Esophagus muscularis mucosa (tissue), 4 donors: ENCODE measurements around the gene KCNJ10. TPM values are rescaled to one million over a fixed set of nuclear protein-coding genes. Genes with fewer than 3 reads are reported as not detected.

Source experiments
- DNase-seq: peaks from one replicate; pipeline ENCODE4 v3.0.0-alpha.2; 2017; ENCODE audit errors: extremely low spot score
- H3K27ac ChIP-seq, 4 donors: fragments of 200-600 bp; sonication (generic); replicated peaks in 1 of 4; 1 replicate in 3 of 4; 2 replicates in 1 of 4; pipeline ENCODE4 v1.5.1; 2016 to 2019; ENCODE audit warnings: mild to moderate bottlenecking in 1 of 4
- H3K27me3 ChIP-seq, 4 donors: fragments of 200-600 bp; sonication (generic); one replicate each; pipeline versions ENCODE4 v1.5.1 to v1.6.0; 2016 to 2019
- H3K36me3 ChIP-seq, 4 donors: fragments of 200-600 bp; sonication (generic); one replicate each; pipeline ENCODE4 v1.5.1; 2016 to 2019
- H3K4me1 ChIP-seq, 4 donors: fragments of 200-600 bp; sonication (generic); one replicate each; pipeline ENCODE4 v1.5.1; 2016 to 2019
- H3K4me3 ChIP-seq, 4 donors: fragments of 200-600 bp; sonication (generic); 1 replicate in 2 of 4; 2 replicates in 2 of 4; pipeline ENCODE4 v1.5.1; 2016 to 2019; ENCODE audit warnings: mild to moderate bottlenecking in 4 of 4, moderate library complexity in 1 of 4
- H3K9me3 ChIP-seq, 4 donors: fragments of 200-600 bp; sonication (generic); 1 replicate in 3 of 4; 2 replicates in 1 of 4; pipeline ENCODE4 v1.5.1; 2016 to 2019
- CTCF ChIP-seq, 3 experiments: fragments of 200-600 bp in 2 of 3; fragments of 450-650 bp in 1 of 3; sonication (generic) in 2 of 3; IDR thresholded peaks; one replicate each; pipeline ENCODE4 v1.5.1; 2017 to 2019; ENCODE audit warnings: antibody characterized with exemption in 3 of 3, mild to moderate bottlenecking in 2 of 3, moderate library complexity in 1 of 3
- EP300 ChIP-seq: sonication (generic); formaldehyde crosslinking; IDR thresholded peaks from one replicate; pipeline ENCODE4 v1.6.1; 2017; ENCODE audit warnings: antibody characterized with exemption
- POLR2A ChIP-seq: fragments of 450-650 bp; IDR thresholded peaks from one replicate; pipeline ENCODE4 v1.6.1; 2017; ENCODE audit warnings: antibody characterized with exemption, moderate library complexity, mild to moderate bottlenecking, low read depth
- POLR2AphosphoS5 ChIP-seq, 2 donors: sonication (generic); formaldehyde crosslinking; IDR thresholded peaks; one replicate each; pipeline ENCODE4 v1.6.1; 2017; ENCODE audit warnings: antibody characterized with exemption in 2 of 2
- WGBS: methylation state at CpG from one replicate; pipeline ENCODE4 v1.1.5; 2018; 5-methylcytosine and 5-hydroxymethylcytosine counted together
- intact Hi-C: fragments of 100-400 bp; cut with DNase I; formaldehyde crosslinking; loops from one replicate; pipeline ENCODE4 v1.15.1; 2023
- total RNA-seq, 4 donors: library from RNA; depleted of rRNA; stranded (reverse); fragments of >200 nt; gene quantifications; one replicate each; pipeline versions ENCODE4 v1.1.0 to v1.2.1, GENCODE V29; 2016

Gene KCNJ10
- total RNA-seq, result under 1 TPM in 1 of 4 donors, not detected in 3; 0.06 TPM

GRCh38 chr1:160069460-160070231, at the start of gene KCNJ10:
Gene KCNJ10, minus strand, starts transcription at chr1:160070160. Its CDS starts 27,628 bp downstream, at chr1:160042532.
- TF ChIP-seq POLR2AphosphoS5 (IDR thresholded peaks at IDR 0.05), result no peak
- TF ChIP-seq CTCF (IDR thresholded peaks at IDR 0.05), result no peak
- no peak for TF ChIP-seq EP300
- TF ChIP-seq POLR2A, result no peak
- Histone ChIP-seq H3K9me3 (no peaks in the 10 kb centered on the region), H3K36me3 (no peaks in the 10 kb centered on the region), H3K27ac (no peak within 1 kb of the TSS), H3K4me1 (peaks cover 9 to 16% (median 14%) of the 10 kb centered on the region in 4 donors), H3K4me3 (peak within 1 kb of the TSS; percentile 55 to 59 (median 58)), H3K27me3 (peaks cover 0 to 33% (median 8%) of the 10 kb centered on the region in 4 donors)
- DNase-seq, result no peak
- 17% methylated on average over 16 of the region's 32 CpGs for WGBS
- intact Hi-C loops, result no loop called here

DNA sequence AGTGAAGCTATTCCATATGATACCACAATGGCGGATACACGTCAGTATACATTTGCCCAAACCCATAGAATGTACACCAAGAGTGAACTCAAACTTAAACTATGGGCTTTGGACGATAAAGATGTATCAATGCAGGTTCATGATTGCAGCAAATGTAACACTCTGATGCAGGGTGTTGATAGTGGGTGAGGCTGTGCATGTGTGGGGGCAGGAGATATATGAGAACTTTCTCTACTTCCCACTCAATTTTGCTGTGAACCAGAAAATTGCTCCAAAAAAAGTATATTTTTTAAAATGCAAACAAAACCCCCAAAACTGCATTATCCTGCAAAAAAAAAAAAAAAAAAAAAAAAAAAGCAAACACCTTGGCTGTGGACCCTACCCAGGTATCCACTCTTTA, 49.0 kb upstream of the KCNJ10 start:
- intact Hi-C loops, result no loop called here
- DNase-seq, result no peak
- peak overlapping the region in 3 of 4 donors; percentile 85 to 95 (median 89) for H3K27ac ChIP-seq
- peak overlapping the region in 2 of 4 donors; percentile 52 to 70 for H3K4me3 ChIP-seq
- no peak for TF ChIP-seq POLR2AphosphoS5 (IDR thresholded peaks at IDR 0.05)
- TF ChIP-seq POLR2A, result no peak
- TF ChIP-seq EP300, result no peak
- TF ChIP-seq CTCF (IDR thresholded peaks at IDR 0.05), result no peak
- peaks cover 0 to 4% (median 0%) of the 10 kb centered on the region in 4 donors for H3K27me3 ChIP-seq
- peaks cover 50 to 91% (median 82%) of the 10 kb centered on the region in 4 donors for H3K4me1 ChIP-seq
- no peaks in the 10 kb centered on the region for H3K9me3 ChIP-seq
- 89% methylated on average over 3 of the region's 3 CpGs for WGBS
- peaks cover 0 to 34% (median 25%) of the 10 kb centered on the region in 4 donors for H3K36me3 ChIP-seq

DNA sequence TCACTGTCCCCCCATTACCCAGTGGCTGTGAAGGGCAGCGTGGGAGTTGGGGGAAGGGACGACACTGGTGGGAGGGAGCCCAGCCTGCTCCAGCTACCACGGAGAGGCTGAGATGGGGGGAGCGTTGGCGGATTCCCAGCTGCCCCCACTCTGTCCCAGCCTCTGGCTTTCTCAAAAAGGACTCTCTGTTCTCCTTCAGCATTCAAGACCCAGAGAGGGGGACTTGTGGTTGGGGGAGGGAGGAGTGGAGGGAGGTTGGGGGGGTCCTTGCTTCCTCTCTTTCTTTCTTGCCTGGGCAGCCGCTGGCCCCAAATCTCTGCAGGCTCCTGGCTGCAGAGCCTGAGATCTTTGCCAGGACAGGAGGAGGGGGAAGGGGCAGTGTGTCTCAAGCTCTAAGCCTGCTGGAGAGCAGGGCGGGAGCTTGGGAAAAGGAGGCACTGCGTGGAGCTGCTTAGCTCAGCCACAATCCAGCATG, 47.8 kb upstream of the KCNJ10 start:
- TF ChIP-seq POLR2AphosphoS5 (IDR thresholded peaks at IDR 0.05) (peak; percentile 66 to 80), POLR2A (no peak)
- Histone ChIP-seq H3K4me3 (peak overlapping the region; percentile 52 to 70 (median 60)), H3K27me3 (peaks cover 0 to 4% (median 0%) of the 10 kb centered on the region in 4 donors), H3K27ac (peak overlapping the region; percentile 85 to 95 (median 88)), H3K36me3 (peaks cover 0 to 22% (median 20%) of the 10 kb centered on the region in 4 donors), H3K4me1 (peaks cover 50 to 93% (median 82%) of the 10 kb centered on the region in 4 donors), H3K9me3 (no peaks in the 10 kb centered on the region)
- WGBS, result 4% methylated on average over 3 of the region's 8 CpGs
- intact Hi-C loops, result no loop called here
- DNase-seq, result no peak

DNA sequence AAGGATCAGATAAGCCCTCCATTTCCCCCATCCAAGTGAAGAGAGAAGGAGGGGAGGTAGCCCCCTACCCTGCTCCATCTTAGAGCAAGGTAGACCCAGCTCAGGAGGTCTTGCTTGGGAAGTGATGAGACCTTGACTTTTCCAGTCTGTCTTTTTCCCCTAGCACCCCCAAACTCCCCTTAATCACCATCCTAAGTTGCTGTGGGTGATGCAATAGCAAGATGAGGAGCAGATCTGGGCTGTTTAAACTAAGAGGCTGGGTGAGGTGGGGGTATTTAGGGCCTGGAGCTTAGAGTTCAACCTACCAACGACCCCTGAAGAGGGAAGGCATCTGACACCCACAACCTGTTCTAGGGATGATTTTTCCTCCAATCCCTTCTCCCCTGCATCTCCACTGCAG, 47.3 kb upstream of the KCNJ10 start:
- Histone ChIP-seq H3K36me3 (peaks cover 0 to 17% (median 16%) of the 10 kb centered on the region in 4 donors), H3K9me3 (no peaks in the 10 kb centered on the region), H3K4me1 (peaks cover 46 to 93% (median 83%) of the 10 kb centered on the region in 4 donors), H3K27ac (peak overlapping the region; percentile 85 to 95 (median 88)), H3K27me3 (peaks cover 0 to 4% (median 0%) of the 10 kb centered on the region in 4 donors), H3K4me3 (peak overlapping the region; percentile 52 to 70 (median 60))
- intact Hi-C loops, result no loop called here
- DNase-seq, result no peak
- WGBS, result 30% methylated on average over 1 of the region's 1 CpG
- TF ChIP-seq EP300 (no peak), POLR2AphosphoS5 (IDR thresholded peaks at IDR 0.05) (no peak), CTCF (IDR thresholded peaks at IDR 0.05) (no peak), POLR2A (no peak)
